ENCODE data around the gene UMODL1.

The UMODL1 gene

GRCh38 chr21:42117229-42117966 is 46.3 kb downstream of the UMODL1 start:
- peak; percentile 37 to 69 (median 62) for DNase-seq

GRCh38 chr21:42117967-42118780 is 47.1 kb downstream of the UMODL1 start:
- no peak for DNase-seq

DNA sequence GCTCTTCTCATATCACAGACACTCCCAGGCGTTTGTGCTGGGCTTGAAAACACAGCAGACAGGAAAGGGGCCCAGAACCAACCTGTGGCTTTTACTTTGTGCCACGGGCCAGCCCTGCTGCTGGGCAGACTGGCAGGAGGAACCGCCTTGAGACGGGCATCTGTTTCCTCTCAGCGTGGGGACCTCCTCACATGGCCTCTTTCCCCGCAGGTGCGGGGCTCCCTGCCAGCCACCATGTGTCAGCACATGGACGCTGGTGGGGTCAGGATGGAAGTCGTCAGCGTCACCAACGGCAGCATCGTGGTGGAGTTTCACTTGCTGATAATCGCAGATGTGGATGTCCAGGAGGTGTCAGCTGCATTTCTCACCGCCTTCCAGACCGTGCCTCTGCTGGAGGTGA is 47.8 kb downstream of the UMODL1 start:
- no peak for DNase-seq

GRCh38 chr21:42120101-42120902 is 49.2 kb downstream of the UMODL1 start:
- no peak for DNase-seq

GRCh38 chr21:42120903-42121535 is 49.9 kb downstream of the UMODL1 start:
- no peak for DNase-seq

- no peak for DNase-seq
Measured at GRCh38 chr21:42121794-42122193, 50.7 kb downstream of the UMODL1 start.

DNA sequence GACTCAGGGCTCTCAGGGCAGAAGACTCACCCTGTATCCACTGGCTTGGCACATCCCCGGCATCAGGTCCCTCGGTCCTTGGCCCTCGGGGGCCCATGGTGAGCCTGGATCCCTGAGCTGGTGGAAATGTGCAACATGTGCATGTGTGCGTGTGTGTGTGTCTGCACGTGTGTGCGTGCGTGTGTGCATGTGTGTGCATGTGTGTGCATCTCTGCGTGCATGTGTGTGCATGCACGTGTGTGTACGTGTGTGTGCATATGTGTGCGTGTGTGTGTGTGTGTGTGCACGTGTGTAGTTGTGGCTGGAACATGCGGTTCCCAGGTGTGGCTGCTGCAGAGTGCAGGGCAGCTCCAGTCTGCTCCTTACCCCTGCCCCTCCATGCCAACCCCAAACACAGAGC is 51.3 kb downstream of the UMODL1 start:
- DNase-seq, result no peak

- no peak for DNase-seq
Measured at GRCh38 chr21:42122808-42123207, 51.7 kb downstream of the UMODL1 start.

DNA sequence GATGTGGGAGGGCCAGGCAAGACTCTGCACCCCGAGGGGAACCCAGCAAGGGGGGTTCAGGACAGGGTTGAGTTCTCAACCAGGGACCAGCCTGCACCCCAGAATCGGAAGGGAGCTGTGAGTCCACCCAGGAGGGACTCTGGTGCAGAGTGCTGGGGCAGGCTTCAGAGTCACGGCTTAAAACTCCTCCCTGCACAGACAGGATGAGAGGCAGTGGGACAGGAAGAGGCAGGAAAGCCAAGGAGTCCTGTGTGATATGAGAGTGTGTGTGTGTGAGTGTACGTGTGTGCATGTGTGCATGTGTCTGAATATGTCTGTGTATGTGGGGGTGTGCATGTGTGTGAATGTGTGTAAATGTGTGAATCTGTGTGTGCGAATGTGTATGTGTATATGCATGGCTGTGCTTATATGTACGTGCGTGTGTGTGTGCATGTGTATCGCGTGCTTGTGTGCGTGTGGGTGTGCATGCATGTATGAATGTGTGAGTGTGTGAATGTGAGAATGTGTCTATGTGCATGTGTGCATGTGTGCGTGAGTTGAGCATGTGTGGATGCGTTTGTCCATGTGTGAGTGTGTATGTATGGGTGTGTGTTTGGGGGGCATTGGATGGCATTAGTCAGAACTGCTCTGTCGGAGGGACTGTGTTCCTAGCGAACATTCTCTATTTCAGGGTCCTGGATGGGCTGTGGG is 52.2 kb downstream of the UMODL1 start:
- DNase-seq, result no peak

DNA sequence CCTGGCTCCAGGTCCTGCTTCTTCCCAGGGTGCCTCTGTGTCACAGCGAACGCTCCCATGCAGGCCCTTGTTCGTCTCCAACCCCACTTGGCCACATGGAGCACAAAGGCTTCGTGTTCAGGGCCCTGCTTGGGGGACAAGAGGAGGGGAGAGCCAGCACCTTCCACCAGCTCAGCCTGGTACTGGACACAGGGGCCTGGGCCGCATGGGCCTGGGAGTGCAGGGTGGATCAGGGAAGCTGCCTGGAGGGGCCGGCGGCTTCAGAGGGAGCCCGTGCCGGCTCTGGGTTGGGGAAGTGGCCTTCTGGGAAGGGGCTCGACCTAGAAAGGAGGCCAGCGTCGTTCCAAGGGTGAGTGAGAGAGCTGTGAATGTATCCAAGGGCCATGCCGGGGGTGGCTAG is 53.0 kb downstream of the UMODL1 start:
- no peak for DNase-seq

DNA sequence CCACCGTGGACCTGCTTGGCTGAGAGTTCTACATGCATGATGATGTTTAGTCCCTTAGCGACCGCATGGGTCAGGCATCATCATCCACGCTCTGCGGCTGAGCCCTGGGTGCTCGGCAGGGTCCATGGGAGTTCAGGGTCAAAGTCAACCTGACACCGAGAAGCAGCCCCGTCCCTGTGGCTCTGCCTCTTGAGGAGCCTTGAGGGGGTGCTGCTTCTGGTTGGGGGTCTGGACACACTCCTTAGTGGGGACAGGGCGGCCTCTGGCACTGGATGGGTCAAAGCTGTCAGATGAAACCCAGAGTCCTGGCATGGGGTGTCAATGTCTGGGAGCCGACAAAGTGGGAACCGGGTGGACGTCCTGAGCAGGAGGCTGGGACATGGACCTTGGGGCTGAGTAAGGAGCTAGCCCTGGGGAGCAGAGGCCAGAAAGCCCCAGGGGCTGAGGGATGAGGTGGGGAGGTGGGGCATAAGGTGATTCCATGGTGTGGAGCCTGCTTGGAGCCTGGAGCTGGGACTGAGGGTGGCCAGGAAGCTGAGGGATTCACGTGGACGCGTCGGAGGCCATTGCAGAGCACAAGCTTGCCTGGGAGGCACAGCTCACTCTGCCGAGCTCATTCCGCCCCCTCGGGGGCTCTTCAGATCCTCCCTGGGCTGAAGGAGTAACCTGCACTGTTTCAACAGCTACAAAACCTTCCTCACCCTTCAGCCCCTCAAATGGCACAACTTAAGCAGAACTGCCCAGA is 53.9 kb downstream of the UMODL1 start:
- no peak for DNase-seq

GRCh38 chr21:42125571-42126544 is 54.7 kb downstream of the UMODL1 start:
- DNase-seq, result no peak

DNA sequence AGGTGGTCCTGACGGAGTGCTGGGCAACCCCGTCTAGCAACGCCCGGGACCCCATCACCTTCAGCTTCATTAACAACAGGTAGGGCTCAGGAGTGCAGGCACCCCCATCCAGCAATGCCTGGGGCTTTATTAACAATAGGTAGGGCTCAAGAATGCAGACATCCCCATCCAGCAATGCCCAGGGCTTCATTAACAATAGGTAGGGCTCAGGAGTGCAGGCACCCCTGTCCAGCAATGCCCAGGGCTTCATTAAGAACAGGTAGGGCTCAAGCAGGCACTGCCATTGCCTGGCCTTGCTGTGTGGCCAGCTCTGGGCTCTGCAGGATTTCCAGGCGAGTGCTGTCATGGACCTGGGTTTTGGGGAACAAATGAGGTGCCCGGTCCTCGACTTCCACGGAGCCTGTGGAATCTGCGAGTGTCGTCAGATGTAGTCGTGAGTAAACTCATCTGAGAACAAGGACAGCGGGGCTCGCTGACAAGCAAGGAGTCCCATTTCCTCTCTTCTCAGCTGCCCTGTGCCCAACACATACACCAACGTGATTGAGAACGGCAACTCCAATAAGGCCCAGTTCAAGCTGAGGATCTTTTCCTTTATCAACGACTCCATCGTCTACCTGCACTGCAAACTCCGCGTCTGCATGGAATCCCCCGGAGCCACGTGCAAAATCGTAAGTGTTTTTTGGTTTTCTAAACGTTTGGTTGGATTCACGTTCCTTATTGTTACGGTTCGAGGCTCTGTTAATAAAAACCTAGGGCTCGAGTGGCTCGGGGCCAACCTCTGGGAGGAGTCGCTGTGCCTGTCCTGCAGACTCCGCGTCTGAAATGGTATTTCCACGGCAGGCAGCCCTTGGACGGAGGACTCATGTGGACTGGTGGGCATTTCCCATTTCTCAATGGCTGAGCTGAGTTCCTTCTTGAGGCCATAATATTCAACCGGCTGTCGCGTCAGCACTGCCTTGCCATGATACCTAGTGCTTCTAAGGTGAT is 56.3 kb downstream of the UMODL1 start:
- no peak for DNase-seq

DNA sequence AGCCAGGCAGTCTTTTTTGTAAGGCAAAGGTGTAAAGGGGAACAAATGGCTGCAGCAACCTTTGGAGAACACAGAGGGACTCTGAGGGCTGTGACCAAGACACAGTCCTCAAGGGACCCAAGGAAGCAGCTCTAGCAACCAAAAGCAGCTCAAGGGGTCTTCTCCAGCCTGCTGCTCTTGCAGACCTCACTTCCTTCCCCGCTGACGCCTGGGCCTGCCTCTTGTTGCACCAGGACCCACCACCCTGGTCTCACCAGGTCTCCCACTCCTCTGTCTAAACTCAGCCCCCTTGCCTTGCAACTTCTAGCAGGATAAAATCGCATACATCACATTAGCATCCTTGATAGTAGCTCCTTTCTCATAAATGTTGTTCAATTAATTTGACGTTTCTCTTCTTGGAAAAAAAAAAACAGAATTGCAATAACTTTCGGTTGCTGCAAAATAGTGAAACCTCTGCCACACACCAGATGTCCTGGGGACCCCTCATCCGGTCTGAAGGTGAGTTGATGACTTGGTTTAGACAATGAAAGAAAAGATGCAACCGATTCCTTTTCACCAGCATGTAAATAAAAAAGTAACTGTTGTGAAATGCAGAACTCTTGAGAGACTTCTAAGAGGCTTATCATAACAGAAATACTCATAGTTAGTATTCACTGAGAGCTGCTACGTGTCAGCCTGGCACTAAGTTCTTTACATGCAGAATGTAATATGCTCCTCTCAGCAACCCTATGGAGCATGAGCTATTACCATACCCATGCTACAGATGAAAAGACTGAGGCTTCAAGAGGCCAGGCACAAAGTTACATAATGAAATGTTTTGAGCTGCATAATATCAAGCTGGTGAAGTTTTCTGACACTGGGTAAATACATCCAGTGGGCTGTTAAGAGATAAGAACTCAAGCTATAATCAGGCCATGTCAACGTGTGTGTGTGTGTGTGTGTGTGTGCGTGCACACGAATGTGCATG is 58.5 kb downstream of the UMODL1 start:
- no peak for DNase-seq

GRCh38 chr21:42130441-42130840 is 59.3 kb downstream of the UMODL1 start:
- no peak for DNase-seq

DNA sequence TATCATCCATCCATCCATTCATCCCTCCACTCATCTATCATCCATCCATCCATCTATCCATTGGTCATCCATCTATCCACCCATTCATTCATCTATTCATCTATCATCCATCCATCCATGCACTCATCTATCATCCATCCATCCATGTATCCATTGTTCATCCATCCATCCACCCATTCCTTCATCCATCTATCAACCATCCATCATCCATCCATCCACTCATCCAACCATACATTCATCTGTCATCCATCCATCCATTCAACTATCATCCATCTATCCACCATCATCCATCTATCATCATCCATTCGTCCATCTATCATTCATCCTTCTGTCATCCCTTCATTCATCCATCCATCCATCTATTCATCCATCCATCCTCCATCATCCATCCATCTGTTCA is 61.1 kb downstream of the UMODL1 start:
- DNase-seq, result no peak

GRCh38 chr21:42133131-42133530 is 62.0 kb downstream of the UMODL1 start:
- no peak for DNase-seq

Measured in activated naive CD4-positive, alpha-beta T cell (primary cell).